Activated T-helper 9 cell treated with anti-CD3 and anti-CD28 coated beads, Interleukin-2, amount 50 U/mL, for 16 hours (primary cell): ENCODE results near the gene GPRC5C.
"Not testable (repeated sequence)": the region's sequence is repeated elsewhere in the genome, so short reads cannot be mapped to it uniquely, and the experiment has no call there.

ENCODE experiments used
- DNase-seq: peaks from one replicate; pipeline ENCODE4 v3.0.0-alpha.2; 2020; ENCODE audit warnings: low read depth

GPRC5C gene

DNA sequence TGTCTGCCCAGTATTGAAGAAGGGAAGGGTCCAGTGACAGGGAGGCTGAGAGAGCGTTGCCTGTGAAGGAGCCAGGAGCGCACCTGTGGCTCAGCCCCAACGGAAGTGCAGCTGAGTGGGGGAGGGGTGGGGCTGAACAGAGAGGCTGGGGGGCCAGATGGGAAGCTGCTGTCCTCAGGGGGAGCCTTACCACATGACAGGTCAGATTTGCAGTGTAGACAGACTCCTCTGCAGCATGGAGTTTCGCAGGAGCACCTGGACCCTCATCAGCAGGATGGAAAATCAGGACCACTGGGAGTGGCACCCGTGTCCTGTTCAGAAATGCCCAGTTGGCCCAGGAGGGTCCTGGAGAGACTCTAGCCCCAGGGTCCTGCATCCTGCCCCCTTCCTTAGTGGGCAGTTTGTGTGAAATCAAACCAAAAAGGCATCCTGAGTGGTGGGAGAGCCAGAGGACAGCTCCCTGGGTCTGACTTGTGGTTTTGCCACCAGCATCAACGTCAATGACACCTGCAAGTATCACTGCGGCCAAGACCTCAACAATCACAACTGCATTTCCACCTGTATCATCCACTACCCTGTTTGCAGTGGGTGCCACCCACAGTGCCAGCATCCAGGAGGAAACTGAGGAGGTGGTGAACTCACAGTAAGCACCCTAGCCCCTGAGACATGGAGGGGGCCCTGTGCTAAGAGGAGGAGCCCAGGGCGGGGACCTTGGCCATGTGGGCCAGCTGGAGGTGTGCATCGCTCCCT, 42.3 kb downstream of the GPRC5C start:
- no peak for DNase-seq

DNA sequence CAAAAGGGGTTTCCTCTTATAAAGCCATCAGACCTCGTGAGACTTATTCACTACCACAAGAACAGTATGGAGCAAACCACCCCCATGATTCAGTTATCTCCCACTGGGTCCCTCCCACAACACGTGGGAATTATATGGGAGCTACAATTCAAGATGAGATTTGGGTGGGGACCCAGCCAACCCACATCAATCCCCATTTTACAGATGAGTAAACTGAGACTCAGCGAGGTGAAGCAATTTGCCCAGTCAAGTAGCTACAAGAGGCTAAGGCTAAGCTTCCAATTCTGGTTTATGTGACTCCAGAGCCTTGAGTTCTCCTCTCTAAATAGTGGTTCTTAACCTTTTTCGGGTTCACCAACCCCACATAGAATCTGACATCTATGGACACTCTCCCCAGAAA, 43.3 kb downstream of the GPRC5C start:
- no peak for DNase-seq

DNA sequence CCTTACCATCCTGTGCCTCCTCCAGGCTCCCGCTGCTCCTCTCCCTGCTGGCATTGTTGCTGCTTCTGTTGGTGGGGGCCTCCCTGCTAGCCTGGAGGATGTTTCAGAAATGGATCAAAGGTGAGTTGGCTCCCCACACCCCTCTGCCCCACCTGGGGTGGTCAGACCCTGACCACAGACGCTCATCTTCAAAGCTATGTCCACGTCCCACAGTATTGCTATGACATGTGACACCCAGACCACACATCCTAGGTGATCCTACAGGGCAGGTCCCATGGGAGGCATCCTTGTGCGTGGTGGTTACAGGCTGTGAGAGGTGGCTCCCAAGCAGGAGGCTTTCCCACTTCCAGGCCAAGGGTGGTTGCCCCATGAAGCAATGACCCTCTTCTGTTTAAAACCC, 45.5 kb downstream of the GPRC5C start:
- DNase-seq: no peak

DNA sequence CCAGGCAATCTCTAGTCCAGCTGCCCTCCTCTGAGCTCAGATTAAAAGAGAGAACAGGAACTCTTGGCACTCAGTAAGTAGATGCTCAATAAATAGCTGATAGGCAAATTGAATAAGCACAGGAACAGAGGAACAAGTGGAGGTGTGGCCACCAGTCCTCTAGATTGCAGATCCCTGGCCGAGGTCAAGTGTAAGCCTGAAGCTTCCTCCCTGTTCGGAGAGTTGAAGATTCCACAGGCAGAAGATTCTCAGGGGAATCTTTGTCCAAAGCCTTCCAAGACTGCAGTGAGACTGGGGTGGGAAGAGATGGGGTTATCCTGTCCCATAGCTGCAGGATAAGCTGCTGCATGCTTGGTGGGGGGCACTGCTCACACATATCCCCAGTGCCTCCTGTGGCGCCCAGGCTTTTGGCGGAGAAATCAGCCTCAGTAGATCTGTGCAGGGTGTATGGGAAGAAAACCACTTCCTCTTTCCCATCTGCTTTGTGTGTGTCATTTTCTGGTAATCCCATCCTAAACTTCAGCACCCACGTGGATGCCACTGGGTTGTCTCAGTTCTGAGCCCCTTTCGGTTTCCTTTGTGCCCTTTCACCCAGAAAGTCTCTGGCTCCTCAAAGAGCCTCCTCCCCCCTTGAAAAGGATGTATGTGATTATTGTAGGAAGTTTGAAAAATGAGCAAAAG, 46.7 kb downstream of the GPRC5C start:
- DNase-seq: no peak

DNA sequence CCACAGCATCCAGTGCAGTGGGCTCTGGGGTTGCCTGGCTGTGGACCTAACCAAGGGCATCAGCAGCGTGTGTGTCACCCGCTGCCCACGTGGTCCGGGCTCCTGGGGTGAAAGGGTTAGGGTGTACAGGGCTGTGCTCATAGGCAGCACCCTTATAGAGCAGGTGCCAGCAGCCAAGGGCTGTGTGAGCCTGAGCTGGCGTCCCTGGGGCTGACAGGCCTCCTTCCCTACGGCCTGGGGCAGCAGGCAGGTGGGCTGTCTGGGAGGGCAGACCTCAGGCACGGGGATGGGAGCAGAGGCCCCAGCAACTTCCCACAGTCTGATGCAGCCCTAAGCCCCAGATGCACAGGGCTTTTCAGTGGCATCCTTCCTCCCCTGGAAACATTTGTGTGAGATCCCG, 48.4 kb downstream of the GPRC5C start:
- DNase-seq: no peak

DNA sequence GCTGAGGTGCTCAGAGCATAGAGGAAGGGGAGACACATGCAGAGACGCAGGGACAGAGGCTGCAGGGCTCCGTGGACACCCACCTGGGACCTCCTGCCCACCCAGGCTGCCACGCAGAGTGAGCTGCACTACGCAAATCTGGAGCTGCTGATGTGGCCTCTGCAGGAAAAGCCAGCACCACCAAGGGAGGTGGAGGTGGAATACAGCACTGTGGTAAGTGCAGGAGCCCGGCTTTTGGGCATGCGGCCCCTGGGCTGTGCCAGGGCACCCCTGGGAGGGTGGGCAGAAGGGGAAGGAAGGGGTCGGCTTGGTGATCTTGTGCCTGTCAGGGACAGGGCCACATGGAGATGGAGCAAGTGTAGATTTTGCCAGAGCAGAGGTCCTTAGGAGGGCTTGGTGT, 49.7 kb downstream of the GPRC5C start:
- DNase-seq: no peak

DNA sequence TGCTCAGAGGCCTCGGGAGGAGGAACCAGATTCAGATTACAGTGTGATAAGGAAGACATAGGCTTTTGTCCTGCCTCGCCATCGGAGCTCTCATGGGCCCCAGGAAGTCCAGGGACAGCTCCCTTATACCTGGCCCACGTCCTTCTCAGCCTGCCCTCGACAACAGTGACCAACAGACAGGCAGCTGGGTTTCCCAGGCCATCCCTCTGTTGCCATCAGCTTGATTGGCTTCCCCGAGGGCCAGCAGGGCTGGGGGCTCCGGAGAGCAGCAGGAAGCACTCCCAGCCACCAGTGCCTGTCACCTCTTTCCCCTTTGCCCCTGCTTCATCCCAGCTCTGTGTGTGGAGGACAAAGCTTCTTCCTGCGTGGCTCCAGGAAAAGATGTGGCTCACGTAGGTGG, 52.2 kb downstream of the GPRC5C start:
- no peak for DNase-seq

DNA sequence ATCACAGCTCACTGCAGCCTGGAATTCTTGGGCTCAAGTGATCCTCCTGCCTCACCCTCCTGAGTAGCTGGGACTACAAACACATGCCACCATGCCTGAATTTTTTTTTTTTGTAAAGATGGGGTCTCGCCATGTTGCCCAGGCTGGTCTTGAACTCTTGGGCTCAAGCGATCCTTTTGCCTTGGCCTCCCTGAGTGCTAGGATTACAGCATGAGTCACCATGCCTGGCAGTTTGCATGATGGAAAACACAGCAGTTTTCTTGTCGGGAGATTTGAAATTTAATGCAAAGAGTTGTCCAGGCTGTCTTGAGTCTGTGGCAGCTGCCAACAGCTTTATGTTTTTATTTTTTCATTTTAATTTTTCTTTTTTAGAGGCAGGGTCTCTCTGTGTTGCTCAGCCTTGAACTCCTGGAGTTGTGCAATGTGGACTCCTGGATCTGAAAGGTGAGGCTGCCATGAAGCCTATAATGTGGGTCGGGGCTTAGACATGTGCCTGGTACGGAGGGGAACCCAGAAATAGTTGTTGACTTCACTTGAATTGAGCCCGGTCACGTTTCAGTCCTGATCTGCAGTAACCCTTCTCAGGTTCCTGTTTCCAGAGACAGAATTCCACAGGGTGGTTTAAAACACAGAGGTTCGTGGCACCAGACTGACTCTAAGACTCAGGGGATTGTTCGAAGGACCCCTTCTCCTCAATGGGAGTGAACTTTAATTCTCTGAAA, 53.3 kb downstream of the GPRC5C start:
- DNase-seq: no peak

DNA sequence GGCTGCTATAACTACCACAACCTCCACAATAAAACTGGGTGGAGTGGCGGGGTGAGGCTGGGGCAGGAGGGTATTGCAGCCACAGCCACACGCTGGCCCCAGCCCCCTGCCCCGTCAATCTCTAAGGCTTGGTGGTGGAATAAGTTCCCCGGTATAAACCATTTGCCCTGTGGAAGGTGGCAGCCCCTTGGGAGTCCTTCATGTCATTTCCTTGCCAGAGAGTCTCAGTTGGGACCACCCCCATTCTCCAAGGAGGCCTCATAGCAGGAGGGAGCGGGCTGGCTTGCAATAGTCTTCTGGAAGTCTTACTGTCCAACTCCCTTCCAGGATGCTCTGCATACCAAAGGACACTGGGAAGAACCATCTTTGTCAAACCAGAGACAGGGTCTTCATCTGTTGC, 54.0 kb downstream of the GPRC5C start:
- no peak for DNase-seq

DNA sequence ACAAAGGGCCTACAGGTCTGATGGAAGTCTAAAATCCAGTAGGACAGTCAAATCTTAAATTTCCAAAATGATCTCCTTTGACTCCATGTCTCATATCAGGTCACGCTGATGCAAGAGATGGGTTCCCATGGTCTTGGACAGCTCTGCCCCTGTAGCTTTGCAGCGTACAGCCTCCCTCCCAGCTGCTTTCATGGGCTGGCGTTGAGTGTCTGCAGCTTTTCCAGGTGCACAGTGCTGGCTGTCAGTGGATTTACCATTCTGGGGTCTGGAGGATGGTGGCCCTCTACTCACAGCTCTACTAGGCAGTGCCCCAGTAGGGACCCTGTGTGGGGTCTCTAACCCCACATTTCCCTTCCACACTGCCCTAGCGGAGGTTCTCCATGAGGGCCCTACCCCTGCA, 56.4 kb downstream of the GPRC5C start:
- DNase-seq: not testable (repeated sequence)

DNA sequence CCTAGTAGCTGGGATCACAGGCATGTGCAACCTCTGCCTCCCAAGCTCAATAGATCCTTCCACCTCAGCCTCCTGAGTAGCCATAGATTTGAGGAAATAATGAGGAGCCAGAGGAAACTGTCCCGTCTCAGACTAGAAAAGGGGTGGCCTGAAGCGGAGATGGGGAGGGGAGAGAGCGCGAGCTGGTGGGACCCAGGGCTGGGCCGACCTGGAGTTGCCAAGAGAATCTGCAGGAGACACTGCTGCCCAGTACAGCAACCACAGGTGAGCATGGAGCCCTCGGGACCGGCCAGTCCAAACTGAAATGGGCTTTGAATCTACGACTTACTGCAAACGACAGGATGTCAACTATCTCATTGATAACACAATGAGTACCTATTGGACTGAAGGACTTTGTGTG, 58.8 kb downstream of the GPRC5C start:
- no peak for DNase-seq

DNA sequence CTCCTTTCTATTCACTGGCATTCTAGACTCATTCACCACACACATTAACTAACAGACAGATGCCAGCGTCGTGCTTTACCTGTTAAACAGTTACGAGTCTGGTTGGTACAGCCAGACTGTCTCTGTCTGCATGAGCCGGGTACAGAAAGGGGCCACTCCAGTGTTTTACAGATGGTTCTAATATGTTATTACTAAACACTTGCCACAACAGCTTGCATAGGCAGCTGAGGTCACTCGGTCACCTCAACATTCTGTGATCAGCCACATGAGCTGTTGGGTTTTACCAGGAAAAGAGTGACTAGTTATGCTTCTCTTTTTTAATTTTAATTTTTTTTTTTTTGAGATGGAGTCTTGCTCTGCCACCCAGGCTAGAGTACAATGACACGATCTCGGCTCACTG, 59.7 kb downstream of the GPRC5C start:
- DNase-seq: no peak

DNA sequence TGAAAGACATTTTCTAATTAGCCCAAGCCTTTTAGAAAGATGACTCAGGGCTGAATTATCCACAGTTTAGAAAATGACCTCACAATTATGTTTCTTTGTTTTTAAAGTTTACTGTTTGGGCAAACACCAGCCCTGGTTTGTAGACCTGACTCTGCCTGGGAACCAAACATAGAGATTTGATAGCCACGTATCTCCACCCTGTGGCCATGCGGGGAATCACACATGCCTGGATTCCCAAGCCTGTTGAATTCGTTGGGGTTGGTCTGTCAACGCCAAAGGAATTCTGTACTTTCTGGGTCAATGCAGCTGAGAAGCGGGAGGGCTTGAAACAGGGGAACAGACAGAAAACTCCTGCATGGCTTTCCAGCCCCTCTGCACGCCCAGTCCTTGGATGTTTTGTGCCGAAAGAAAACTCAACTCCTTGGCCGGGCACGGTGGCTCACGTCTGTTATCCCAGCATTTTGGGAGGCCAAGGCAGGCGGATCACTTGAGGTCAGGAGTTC, 61.5 kb downstream of the GPRC5C start:
- DNase-seq: peak; percentile 40
